Uterus (tissue), 4 donors: Measurements from ENCODE around the gene P3H4. TPM values are rescaled to one million over a fixed set of nuclear protein-coding genes. Genes with fewer than 3 reads are reported as not detected.

Experiments used
- DNase-seq, 2 donors: peaks; one replicate each; pipeline ENCODE4 v3.0.0-alpha.2; 2019 to 2020
- H3K27ac ChIP-seq, 2 donors: fragments of 200-600 bp; sonication (generic); 1 replicate in 1 of 2; 2 replicates in 1 of 2; pipeline ENCODE4 v1.5.1; 2016 to 2018
- H3K27me3 ChIP-seq, 2 donors: fragments of 200-600 bp; sonication (generic); one replicate each; pipeline ENCODE4 v1.5.1; 2018 to 2019; ENCODE audit warnings: control low read depth in 1 of 2
- H3K36me3 ChIP-seq, 2 donors: fragments of 200-600 bp; sonication (generic); one replicate each; pipeline ENCODE4 v1.5.1; 2019; ENCODE audit warnings: control low read depth in 1 of 2
- H3K4me1 ChIP-seq, 2 donors: fragments of 200-600 bp; sonication (generic); one replicate each; pipeline ENCODE4 v1.5.1; 2018 to 2019; ENCODE audit warnings: control low read depth in 1 of 2
- H3K4me3 ChIP-seq, 2 donors: fragments of 200-600 bp; sonication (generic); 1 replicate in 1 of 2; 2 replicates in 1 of 2; pipeline ENCODE4 v1.5.1; 2018 to 2019; ENCODE audit warnings: mild to moderate bottlenecking in 1 of 2
- H3K9me3 ChIP-seq, 2 donors: fragments of 200-600 bp; sonication (generic); one replicate each; pipeline ENCODE4 v1.5.1; 2019; ENCODE audit warnings: control low read depth in 1 of 2
- POLR2A ChIP-seq, 2 donors: fragments of 450-650 bp; IDR thresholded peaks; one replicate each; pipeline ENCODE4 v1.6.1; 2016; ENCODE audit warnings: antibody characterized with exemption in 2 of 2, mild to moderate bottlenecking in 1 of 2, moderate library complexity in 1 of 2
- intact Hi-C: fragments of 100-400 bp; cut with DNase I; formaldehyde crosslinking; loops from one replicate; pipeline ENCODE4 v1.15.1; 2023; ENCODE audit warnings: low total_unique reads
- total RNA-seq, 4 donors: library from RNA; depleted of rRNA in 3 of 4; stranded (reverse); fragments of >200 nt in 3 of 4; gene quantifications; one replicate each; pipeline versions ENCODE4 v1.1.0 to v1.2.4, GENCODE V29; 2014 to 2023
- TF ChIP-seq, protein P1 (sequence below), 4 experiments: fragments of 200-600 bp in 2 of 4; fragments of 450-650 bp in 2 of 4; sonication (generic) in 2 of 4; IDR thresholded peaks; one replicate each; pipeline ENCODE4 v1.5.1; 2016 to 2019; ENCODE audit warnings: antibody characterized with exemption in 4 of 4, mild to moderate bottlenecking in 2 of 4, moderate library complexity in 1 of 4
- donor health status: DM: yes; HTN: yes; CAD: no.

Gene P3H4
- total RNA-seq, 4 donors from 2014 or later = 10.0 to 67.0 (median 35.1) TPM

- Histone ChIP-seq H3K4me1 (peaks cover 0 to 7% of the 10 kb centered on the region in 2 donors), H3K36me3 (no peaks in the 10 kb centered on the region), H3K27me3 (no peaks in the 10 kb centered on the region), H3K27ac (peak overlapping the region; percentile 83 to 86), H3K4me3 (peak overlapping the region; percentile 74 to 78), H3K9me3 (no peaks in the 10 kb centered on the region)
- intact Hi-C loops = no loop called here
- TF ChIP-seq POLR2A (IDR thresholded peaks at IDR 0.05) = no peak
- TF ChIP-seq, protein P1, sequence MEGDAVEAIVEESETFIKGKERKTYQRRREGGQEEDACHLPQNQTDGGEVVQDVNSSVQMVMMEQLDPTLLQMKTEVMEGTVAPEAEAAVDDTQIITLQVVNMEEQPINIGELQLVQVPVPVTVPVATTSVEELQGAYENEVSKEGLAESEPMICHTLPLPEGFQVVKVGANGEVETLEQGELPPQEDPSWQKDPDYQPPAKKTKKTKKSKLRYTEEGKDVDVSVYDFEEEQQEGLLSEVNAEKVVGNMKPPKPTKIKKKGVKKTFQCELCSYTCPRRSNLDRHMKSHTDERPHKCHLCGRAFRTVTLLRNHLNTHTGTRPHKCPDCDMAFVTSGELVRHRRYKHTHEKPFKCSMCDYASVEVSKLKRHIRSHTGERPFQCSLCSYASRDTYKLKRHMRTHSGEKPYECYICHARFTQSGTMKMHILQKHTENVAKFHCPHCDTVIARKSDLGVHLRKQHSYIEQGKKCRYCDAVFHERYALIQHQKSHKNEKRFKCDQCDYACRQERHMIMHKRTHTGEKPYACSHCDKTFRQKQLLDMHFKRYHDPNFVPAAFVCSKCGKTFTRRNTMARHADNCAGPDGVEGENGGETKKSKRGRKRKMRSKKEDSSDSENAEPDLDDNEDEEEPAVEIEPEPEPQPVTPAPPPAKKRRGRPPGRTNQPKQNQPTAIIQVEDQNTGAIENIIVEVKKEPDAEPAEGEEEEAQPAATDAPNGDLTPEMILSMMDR (IDR thresholded peaks at IDR 0.05) = no peak
- DNase-seq = peak in 1 of 2 donors; percentile 42
Observed at GRCh38 chr17:41810659-41811548, 845 bp downstream of the P3H4 start.

- Histone ChIP-seq H3K9me3 (no peaks in the 10 kb centered on the region), H3K27me3 (no peaks in the 10 kb centered on the region), H3K4me3 (no peak overlapping the region), H3K27ac (no peak overlapping the region), H3K4me1 (peaks cover 0 to 7% of the 10 kb centered on the region in 2 donors), H3K36me3 (no peaks in the 10 kb centered on the region)
- no peak for DNase-seq
- TF ChIP-seq POLR2A (IDR thresholded peaks at IDR 0.05) = no peak
- TF ChIP-seq, protein P1 (IDR thresholded peaks at IDR 0.05) = no peak
- intact Hi-C loops = no loop called here
Observed at GRCh38 chr17:41806685-41807445, 4.9 kb downstream of the P3H4 start.

DNA sequence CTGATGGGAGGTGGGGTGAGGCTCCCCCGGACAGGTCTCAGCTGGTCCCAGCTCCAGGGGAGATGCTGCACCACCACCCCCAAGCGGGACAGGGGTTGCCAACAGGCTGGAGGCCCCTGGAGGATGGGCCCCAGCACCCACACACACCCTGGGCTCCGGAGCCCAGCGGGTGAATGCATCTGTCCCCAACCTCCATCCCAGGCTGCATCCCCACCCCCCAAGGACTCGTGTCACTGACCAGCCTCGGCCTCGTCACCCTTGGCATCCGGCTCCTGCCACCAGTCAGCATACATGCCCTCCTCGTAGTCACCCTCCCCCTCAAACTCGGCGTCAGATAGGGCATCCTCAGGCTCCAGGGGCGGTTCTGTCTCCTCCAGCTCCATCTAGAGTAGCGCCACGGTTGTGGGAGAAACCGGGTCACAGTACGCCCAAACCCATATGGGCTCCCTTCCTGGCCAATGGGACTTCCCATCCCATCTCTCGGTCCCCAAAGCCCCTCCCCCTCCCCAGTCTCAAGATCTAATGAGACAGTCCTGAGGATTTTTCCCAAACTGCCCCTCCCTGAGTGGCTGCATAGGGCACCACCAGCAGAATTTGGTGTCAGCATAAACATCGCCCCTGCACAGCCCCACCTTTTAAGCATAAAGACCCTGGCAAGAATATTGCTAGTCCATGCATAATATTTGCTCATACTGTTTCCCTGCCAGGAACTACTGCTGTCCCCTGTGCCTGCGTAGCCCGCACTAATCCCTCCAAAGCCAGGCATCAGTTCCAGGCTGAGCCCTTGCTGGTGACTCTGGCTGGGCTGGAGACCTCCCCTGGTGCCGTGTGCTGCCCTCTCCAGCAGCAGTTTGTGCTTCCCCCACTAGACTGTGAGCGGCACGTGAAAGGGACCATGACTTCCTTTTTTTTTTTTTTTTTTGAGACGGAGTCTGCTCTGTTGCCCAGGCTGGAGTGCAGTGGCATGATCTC lies 8.4 kb downstream of the P3H4 start:
- no peak for TF ChIP-seq POLR2A (IDR thresholded peaks at IDR 0.05)
- TF ChIP-seq, protein P1 (IDR thresholded peaks at IDR 0.05) = no peak
- Histone ChIP-seq H3K9me3 (no peaks in the 10 kb centered on the region), H3K36me3 (no peaks in the 10 kb centered on the region), H3K4me3 (no peak overlapping the region), H3K27ac (no peak overlapping the region), H3K4me1 (peaks cover 0 to 9% of the 10 kb centered on the region in 2 donors), H3K27me3 (no peaks in the 10 kb centered on the region)
- DNase-seq = no peak
- intact Hi-C loops = no loop called here

DNA sequence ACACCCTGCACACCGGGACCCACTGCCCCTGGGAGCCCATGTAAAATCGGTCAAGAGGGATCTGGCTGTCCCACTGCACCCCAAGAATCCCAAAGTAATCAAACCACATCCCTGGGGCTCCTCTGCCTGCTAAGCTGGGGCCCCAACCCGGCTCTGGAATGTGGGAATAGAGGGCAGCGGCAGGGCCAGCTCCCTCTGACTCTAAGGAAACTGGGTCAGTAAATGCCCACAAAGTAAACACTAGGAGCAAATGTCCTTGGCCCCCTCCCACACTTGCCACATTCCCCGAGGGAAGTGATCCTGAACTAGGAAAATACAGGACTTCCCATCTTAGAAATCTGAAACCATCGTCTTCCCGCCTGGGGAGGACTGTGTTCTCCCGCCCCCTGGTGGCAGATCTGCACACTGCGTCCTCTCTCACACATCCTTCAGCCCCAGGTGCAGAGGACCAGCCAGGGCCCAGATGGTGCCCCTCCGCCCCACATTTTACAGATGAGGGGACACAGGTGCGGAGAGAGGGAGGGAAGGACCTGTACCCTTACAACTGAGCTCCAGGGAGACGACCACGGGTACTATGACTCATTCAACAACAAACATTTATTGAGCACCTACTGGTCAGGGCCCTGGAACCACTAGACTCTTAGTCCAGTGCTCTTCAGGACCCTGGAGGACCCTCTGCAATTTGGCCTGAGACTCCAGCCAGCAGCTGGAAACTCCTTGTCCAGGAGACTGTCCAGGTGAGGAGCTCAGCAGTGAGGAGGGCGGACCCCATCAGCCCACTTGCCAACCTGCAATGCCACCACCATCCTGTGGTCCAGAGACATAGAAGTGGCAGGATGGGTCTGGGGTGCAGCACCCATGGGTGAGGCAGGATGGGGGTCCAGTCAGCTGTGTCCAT lies 10.1 kb downstream of the P3H4 start:
- Histone ChIP-seq H3K27me3 (no peaks in the 10 kb centered on the region), H3K27ac (peak overlapping the region in 1 of 2 donors; percentile 45), H3K36me3 (no peaks in the 10 kb centered on the region), H3K9me3 (no peaks in the 10 kb centered on the region), H3K4me3 (no peak overlapping the region), H3K4me1 (peaks cover 0 to 9% of the 10 kb centered on the region in 2 donors)
- intact Hi-C loops = loop anchor here (2.0 kb wide), 1 partner anchor 63 kb away; no protein-coding TSS in a partner anchor
- peak in 1 of 2 donors; percentile 14 for TF ChIP-seq POLR2A (IDR thresholded peaks at IDR 0.05)
- TF ChIP-seq, protein P1 (IDR thresholded peaks at IDR 0.05) = peak; percentile 97 to 98 (median 98)
- peak; percentile 84 for DNase-seq
